ENCODE results near the gene SKIDA1. TPM values are rescaled to one million over a fixed set of nuclear protein-coding genes. Genes with fewer than 3 reads are reported as not detected.

The SKIDA1 gene
- total RNA-seq, 1 experiment from 2014 or later, result 0.34 TPM

DNA sequence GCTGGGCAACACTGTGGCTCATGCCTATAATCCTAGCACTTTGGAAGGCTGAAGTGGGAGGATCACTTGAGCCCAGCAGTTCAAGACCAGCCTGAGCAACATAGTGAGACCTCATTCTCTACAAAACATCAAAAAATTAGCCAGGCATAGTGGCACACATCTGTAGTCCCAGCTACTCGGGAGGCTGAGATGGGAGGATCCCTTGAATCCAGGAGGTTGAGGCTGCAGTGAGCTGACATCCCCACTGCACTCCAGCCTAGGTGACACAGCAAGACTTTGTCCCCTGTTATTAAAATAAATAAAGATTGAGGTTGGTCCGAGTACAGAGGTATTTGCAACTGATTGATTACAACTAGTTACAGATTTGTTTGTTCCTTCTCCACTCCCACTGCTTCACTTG is 44.1 kb downstream of the SKIDA1 start:
- Histone ChIP-seq H3K79me2 (ENCODE audit: insufficient read depth, low read length) (no peaks in the 10 kb centered on the region), H3K9ac (ENCODE audit: low read length) (no peak overlapping the region), H2AFZ (ENCODE audit: low read depth, low read length, poor library complexity, severe bottlenecking) (no peak overlapping the region), H3K9me2 (ENCODE audit: insufficient read depth) (no peaks in the 10 kb centered on the region), H3K4me1 (ENCODE audit: control insufficient read depth in 1 of 2, insufficient read depth in 2 of 2, low read length in 2 of 2) (no peaks in the 10 kb centered on the region), H3K36me3 (ENCODE audit: control insufficient read depth in 1 of 2, insufficient read depth in 2 of 2, low read length in 2 of 2) (no peaks in the 10 kb centered on the region), H3K27me3 (ENCODE audit: insufficient read depth, low read length) (no peaks in the 10 kb centered on the region), H3K27ac (ENCODE audit: low read depth, low read length) (no peak overlapping the region), H3K4me2 (ENCODE audit: low read length) (no peak overlapping the region), H4K20me1 (ENCODE audit: insufficient read depth) (no peaks in the 10 kb centered on the region), H3K9me3 (ENCODE audit: control insufficient read depth in 1 of 2, insufficient read depth in 1 of 2, low read depth in 1 of 2, low read length in 2 of 2) (no peaks in the 10 kb centered on the region), H3K4me3 (replicated peaks in 1 of 2; ENCODE audit: low read depth in 1 of 2, low read length in 2 of 2) (no peak overlapping the region)
- ChIA-PET RAD21 (ENCODE audit: low non-redundant PET in 1 of 2, low total read pairs in 2 of 2, uncharacterized antibody in 2 of 2, unreplicated experiment in 2 of 2) (no interaction called here), CTCF (interaction anchor here (1.0 kb wide), 1 partner anchor 15 kb away, joined by 3 read pairs; no protein-coding TSS in a partner anchor), POLR2A (no interaction called here)
- ATAC-seq (no peak), DNase-seq (ENCODE audit: low read depth, low spot score) (no peak)
- no peak for TF ChIP-seq CEBPB (IDR thresholded peaks at IDR 0.05; ENCODE audit: low read depth)
- TF ChIP-seq TCF7L2 (IDR thresholded peaks at IDR 0.05; ENCODE audit: borderline replicate concordance, extremely low read depth, insufficient read depth, insufficient read length), result no peak
- no peak for TF ChIP-seq CBX3 (IDR thresholded peaks at IDR 0.05; ENCODE audit: low read depth)
- TF ChIP-seq ELF1 (IDR thresholded peaks at IDR 0.05; ENCODE audit: borderline replicate concordance, low read depth), result no peak
- no peak for TF ChIP-seq FOSL1 (IDR thresholded peaks at IDR 0.05; ENCODE audit: low read depth)
- no peak for TF ChIP-seq SRF (IDR thresholded peaks at IDR 0.05; ENCODE audit: low read depth)
- TF ChIP-seq EZH2 (IDR thresholded peaks at IDR 0.05), result no peak
- no peak for TF ChIP-seq POLR2A (IDR thresholded peaks at IDR 0.05; ENCODE audit: borderline replicate concordance, extremely low read depth, insufficient read depth, insufficient read length)
- no peak for TF ChIP-seq ZNF274 (IDR thresholded peaks at IDR 0.05; ENCODE audit: low read depth, low read length)
- TF ChIP-seq, protein P1, sequence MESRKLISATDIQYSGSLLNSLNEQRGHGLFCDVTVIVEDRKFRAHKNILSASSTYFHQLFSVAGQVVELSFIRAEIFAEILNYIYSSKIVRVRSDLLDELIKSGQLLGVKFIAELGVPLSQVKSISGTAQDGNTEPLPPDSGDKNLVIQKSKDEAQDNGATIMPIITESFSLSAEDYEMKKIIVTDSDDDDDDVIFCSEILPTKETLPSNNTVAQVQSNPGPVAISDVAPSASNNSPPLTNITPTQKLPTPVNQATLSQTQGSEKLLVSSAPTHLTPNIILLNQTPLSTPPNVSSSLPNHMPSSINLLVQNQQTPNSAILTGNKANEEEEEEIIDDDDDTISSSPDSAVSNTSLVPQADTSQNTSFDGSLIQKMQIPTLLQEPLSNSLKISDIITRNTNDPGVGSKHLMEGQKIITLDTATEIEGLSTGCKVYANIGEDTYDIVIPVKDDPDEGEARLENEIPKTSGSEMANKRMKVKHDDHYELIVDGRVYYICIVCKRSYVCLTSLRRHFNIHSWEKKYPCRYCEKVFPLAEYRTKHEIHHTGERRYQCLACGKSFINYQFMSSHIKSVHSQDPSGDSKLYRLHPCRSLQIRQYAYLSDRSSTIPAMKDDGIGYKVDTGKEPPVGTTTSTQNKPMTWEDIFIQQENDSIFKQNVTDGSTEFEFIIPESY (IDR thresholded peaks at IDR 0.05; ENCODE audit: extremely low read depth, insufficient replicate concordance, low read length), result no peak
- no peak for TF ChIP-seq EGR1 (IDR thresholded peaks at IDR 0.05; ENCODE audit: low read depth)
- no peak for TF ChIP-seq POLR2AphosphoS5 (IDR thresholded peaks at IDR 0.05; ENCODE audit: low read depth, low read length)
- TF ChIP-seq, protein P2, sequence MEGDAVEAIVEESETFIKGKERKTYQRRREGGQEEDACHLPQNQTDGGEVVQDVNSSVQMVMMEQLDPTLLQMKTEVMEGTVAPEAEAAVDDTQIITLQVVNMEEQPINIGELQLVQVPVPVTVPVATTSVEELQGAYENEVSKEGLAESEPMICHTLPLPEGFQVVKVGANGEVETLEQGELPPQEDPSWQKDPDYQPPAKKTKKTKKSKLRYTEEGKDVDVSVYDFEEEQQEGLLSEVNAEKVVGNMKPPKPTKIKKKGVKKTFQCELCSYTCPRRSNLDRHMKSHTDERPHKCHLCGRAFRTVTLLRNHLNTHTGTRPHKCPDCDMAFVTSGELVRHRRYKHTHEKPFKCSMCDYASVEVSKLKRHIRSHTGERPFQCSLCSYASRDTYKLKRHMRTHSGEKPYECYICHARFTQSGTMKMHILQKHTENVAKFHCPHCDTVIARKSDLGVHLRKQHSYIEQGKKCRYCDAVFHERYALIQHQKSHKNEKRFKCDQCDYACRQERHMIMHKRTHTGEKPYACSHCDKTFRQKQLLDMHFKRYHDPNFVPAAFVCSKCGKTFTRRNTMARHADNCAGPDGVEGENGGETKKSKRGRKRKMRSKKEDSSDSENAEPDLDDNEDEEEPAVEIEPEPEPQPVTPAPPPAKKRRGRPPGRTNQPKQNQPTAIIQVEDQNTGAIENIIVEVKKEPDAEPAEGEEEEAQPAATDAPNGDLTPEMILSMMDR (IDR thresholded peaks at IDR 0.05 in 2 of 3, conservative IDR thresholded peaks at IDR 0.05 in 1 of 3; ENCODE audit: borderline replicate concordance in 1 of 3, insufficient read depth in 1 of 3, low read depth in 2 of 3, low read length in 2 of 3), result no peak
- no peak for TF ChIP-seq SIN3A (IDR thresholded peaks at IDR 0.05; ENCODE audit: low read depth)
- TF ChIP-seq, protein P3, sequence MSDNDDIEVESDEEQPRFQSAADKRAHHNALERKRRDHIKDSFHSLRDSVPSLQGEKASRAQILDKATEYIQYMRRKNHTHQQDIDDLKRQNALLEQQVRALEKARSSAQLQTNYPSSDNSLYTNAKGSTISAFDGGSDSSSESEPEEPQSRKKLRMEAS (IDR thresholded peaks at IDR 0.05), result no peak
- TF ChIP-seq, protein P4, sequence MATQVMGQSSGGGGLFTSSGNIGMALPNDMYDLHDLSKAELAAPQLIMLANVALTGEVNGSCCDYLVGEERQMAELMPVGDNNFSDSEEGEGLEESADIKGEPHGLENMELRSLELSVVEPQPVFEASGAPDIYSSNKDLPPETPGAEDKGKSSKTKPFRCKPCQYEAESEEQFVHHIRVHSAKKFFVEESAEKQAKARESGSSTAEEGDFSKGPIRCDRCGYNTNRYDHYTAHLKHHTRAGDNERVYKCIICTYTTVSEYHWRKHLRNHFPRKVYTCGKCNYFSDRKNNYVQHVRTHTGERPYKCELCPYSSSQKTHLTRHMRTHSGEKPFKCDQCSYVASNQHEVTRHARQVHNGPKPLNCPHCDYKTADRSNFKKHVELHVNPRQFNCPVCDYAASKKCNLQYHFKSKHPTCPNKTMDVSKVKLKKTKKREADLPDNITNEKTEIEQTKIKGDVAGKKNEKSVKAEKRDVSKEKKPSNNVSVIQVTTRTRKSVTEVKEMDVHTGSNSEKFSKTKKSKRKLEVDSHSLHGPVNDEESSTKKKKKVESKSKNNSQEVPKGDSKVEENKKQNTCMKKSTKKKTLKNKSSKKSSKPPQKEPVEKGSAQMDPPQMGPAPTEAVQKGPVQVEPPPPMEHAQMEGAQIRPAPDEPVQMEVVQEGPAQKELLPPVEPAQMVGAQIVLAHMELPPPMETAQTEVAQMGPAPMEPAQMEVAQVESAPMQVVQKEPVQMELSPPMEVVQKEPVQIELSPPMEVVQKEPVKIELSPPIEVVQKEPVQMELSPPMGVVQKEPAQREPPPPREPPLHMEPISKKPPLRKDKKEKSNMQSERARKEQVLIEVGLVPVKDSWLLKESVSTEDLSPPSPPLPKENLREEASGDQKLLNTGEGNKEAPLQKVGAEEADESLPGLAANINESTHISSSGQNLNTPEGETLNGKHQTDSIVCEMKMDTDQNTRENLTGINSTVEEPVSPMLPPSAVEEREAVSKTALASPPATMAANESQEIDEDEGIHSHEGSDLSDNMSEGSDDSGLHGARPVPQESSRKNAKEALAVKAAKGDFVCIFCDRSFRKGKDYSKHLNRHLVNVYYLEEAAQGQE (IDR thresholded peaks at IDR 0.05; ENCODE audit: low read depth), result no peak
- intact Hi-C loops (cut with micrococcal nuclease), result no loop called here
- no TSS peak for BruUV-seq (replicated peaks)
